ENCODE measurements around the gene MTHFSD. TPM values are rescaled to one million over a fixed set of nuclear protein-coding genes. Genes with fewer than 3 reads are reported as not detected.

MTHFSD gene
- total and polyA plus RNA-seq, 10 of the 15 experiments (the other 5 are each of a cell fraction or from before 2014, with no cell fraction given), result 2.2 to 24.5 (median 18.1) TPM

DNA sequence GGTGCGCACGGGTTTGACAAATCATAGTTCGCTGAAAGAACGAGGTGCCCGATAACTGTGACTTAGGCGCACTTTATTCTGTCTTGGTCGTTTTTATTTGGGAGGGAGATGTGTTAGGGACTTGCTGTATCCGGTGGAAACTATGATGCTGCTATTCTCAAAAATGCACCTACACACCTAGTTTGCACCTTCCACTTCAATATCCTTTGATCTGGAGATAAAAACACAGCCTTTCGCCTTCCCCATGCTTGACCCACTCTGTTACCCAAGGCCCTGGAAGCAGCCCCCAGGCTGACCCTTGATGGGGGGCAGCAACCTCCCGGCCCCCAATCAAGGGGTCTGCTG is 59.7 kb downstream of the MTHFSD start:
- Histone ChIP-seq H3K4me3 (no peak overlapping the region), H3K27me3 (replicated peaks in 1 of 2; ENCODE audit: control insufficient read depth in 2 of 2, insufficient read depth in 2 of 2, low read length in 1 of 2) (peaks cover 13% of the 10 kb centered on the region in 2 experiments), H3K9me3 (replicated peaks; ENCODE audit: control insufficient read depth, insufficient read depth, low read length) (no peaks in the 10 kb centered on the region), H3K79me2 (ENCODE audit: control insufficient read depth, insufficient read depth, low read length) (no peaks in the 10 kb centered on the region), H2AFZ (ENCODE audit: control insufficient read depth, low read depth, low read length) (no peak overlapping the region), H3K4me2 (ENCODE audit: control insufficient read depth, insufficient read depth) (no peak overlapping the region), H3K4me1 (ENCODE audit: control insufficient read depth, insufficient read depth, low read length) (no peaks in the 10 kb centered on the region), H4K20me1 (ENCODE audit: control insufficient read depth, insufficient read depth) (no peaks in the 10 kb centered on the region), H3K36me3 (ENCODE audit: control insufficient read depth in 2 of 2, insufficient read depth in 2 of 2, low read length in 1 of 2) (no peaks in the 10 kb centered on the region), H3K9ac (ENCODE audit: control insufficient read depth, insufficient read depth, low read length) (no peak overlapping the region), H3K27ac (ENCODE audit: control insufficient read depth, insufficient read depth) (no peak overlapping the region)
- ChIA-PET POLR2A (no interaction called here), SMC1A (ENCODE audit: uncharacterized antibody, unreplicated experiment) (no interaction called here), RAD21 (ENCODE audit: unreplicated experiment) (no interaction called here), CTCF (no interaction called here)
- DNase-seq (ENCODE audit: low read depth, low spot score), result no peak
- 44% methylated on average over 10 of the region's 10 CpGs for WGBS (ENCODE audit: insufficient coverage, insufficient replicate concordance, low lambda C conversion rate, missing lambda C conversion rate)
- no peak for FAIRE-seq
- no peak for ATAC-seq
- in situ Hi-C loops (cut with MboI), result no loop called here
- no TSS peak for BruUV-seq (replicated peaks)
- intact Hi-C loops (cut with micrococcal nuclease; ENCODE audit: unreplicated experiment), result no loop called here
- TF ChIP-seq PAX5 (IDR thresholded peaks at IDR 0.05; ENCODE audit: borderline replicate concordance, low read depth, low read length) (no peak), EP300 (IDR thresholded peaks at IDR 0.05; ENCODE audit: borderline replicate concordance in 1 of 2, control insufficient read depth in 1 of 2, low read depth in 2 of 2, low read length in 2 of 2) (no peak), POLR2AphosphoS2 (IDR thresholded peaks at IDR 0.05; ENCODE audit: low read depth, low read length) (no peak), KLF5 (IDR thresholded peaks at IDR 0.05; ENCODE audit: partially characterized antibody) (no peak), PAX8 (IDR thresholded peaks at IDR 0.05) (no peak), IRF4 (IDR thresholded peaks at IDR 0.05; ENCODE audit: low read depth, low read length) (no peak), IKZF2 (IDR thresholded peaks at IDR 0.05) (no peak), CREM (IDR thresholded peaks at IDR 0.05; ENCODE audit: low read depth) (no peak), SUPT20H (IDR thresholded peaks at IDR 0.05; ENCODE audit: borderline replicate concordance, control insufficient read depth, low read depth, low read length) (no peak), ZNF274 (IDR thresholded peaks at IDR 0.05; ENCODE audit: insufficient read depth, insufficient read length) (no peak), GABPA (IDR thresholded peaks at IDR 0.05; ENCODE audit: low read depth) (no peak)
- TF ChIP-seq, protein P1, sequence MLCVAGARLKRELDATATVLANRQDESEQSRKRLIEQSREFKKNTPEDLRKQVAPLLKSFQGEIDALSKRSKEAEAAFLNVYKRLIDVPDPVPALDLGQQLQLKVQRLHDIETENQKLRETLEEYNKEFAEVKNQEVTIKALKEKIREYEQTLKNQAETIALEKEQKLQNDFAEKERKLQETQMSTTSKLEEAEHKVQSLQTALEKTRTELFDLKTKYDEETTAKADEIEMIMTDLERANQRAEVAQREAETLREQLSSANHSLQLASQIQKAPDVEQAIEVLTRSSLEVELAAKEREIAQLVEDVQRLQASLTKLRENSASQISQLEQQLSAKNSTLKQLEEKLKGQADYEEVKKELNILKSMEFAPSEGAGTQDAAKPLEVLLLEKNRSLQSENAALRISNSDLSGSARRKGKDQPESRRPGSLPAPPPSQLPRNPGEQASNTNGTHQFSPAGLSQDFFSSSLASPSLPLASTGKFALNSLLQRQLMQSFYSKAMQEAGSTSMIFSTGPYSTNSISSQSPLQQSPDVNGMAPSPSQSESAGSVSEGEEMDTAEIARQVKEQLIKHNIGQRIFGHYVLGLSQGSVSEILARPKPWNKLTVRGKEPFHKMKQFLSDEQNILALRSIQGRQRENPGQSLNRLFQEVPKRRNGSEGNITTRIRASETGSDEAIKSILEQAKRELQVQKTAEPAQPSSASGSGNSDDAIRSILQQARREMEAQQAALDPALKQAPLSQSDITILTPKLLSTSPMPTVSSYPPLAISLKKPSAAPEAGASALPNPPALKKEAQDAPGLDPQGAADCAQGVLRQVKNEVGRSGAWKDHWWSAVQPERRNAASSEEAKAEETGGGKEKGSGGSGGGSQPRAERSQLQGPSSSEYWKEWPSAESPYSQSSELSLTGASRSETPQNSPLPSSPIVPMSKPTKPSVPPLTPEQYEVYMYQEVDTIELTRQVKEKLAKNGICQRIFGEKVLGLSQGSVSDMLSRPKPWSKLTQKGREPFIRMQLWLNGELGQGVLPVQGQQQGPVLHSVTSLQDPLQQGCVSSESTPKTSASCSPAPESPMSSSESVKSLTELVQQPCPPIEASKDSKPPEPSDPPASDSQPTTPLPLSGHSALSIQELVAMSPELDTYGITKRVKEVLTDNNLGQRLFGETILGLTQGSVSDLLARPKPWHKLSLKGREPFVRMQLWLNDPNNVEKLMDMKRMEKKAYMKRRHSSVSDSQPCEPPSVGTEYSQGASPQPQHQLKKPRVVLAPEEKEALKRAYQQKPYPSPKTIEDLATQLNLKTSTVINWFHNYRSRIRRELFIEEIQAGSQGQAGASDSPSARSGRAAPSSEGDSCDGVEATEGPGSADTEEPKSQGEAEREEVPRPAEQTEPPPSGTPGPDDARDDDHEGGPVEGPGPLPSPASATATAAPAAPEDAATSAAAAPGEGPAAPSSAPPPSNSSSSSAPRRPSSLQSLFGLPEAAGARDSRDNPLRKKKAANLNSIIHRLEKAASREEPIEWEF (IDR thresholded peaks at IDR 0.05; ENCODE audit: insufficient replicate concordance, low read depth, low read length), result no peak
- TF ChIP-seq, protein P2, sequence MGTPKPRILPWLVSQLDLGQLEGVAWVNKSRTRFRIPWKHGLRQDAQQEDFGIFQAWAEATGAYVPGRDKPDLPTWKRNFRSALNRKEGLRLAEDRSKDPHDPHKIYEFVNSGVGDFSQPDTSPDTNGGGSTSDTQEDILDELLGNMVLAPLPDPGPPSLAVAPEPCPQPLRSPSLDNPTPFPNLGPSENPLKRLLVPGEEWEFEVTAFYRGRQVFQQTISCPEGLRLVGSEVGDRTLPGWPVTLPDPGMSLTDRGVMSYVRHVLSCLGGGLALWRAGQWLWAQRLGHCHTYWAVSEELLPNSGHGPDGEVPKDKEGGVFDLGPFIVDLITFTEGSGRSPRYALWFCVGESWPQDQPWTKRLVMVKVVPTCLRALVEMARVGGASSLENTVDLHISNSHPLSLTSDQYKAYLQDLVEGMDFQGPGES (IDR thresholded peaks at IDR 0.05), result no peak
- TF ChIP-seq, protein P3, sequence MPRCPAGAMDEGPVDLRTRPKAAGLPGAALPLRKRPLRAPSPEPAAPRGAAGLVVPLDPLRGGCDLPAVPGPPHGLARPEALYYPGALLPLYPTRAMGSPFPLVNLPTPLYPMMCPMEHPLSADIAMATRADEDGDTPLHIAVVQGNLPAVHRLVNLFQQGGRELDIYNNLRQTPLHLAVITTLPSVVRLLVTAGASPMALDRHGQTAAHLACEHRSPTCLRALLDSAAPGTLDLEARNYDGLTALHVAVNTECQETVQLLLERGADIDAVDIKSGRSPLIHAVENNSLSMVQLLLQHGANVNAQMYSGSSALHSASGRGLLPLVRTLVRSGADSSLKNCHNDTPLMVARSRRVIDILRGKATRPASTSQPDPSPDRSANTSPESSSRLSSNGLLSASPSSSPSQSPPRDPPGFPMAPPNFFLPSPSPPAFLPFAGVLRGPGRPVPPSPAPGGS (IDR thresholded peaks at IDR 0.05; ENCODE audit: borderline replicate concordance, insufficient read depth, low read depth, low read length, poor library complexity, severe bottlenecking), result no peak
- TF ChIP-seq, protein P4, sequence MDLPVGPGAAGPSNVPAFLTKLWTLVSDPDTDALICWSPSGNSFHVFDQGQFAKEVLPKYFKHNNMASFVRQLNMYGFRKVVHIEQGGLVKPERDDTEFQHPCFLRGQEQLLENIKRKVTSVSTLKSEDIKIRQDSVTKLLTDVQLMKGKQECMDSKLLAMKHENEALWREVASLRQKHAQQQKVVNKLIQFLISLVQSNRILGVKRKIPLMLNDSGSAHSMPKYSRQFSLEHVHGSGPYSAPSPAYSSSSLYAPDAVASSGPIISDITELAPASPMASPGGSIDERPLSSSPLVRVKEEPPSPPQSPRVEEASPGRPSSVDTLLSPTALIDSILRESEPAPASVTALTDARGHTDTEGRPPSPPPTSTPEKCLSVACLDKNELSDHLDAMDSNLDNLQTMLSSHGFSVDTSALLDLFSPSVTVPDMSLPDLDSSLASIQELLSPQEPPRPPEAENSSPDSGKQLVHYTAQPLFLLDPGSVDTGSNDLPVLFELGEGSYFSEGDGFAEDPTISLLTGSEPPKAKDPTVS (IDR thresholded peaks at IDR 0.05; ENCODE audit: low read depth, low read length), result no peak

Data from GM12878 (cell line).